ENCODE measurements around the gene RIBC2.

DNA sequence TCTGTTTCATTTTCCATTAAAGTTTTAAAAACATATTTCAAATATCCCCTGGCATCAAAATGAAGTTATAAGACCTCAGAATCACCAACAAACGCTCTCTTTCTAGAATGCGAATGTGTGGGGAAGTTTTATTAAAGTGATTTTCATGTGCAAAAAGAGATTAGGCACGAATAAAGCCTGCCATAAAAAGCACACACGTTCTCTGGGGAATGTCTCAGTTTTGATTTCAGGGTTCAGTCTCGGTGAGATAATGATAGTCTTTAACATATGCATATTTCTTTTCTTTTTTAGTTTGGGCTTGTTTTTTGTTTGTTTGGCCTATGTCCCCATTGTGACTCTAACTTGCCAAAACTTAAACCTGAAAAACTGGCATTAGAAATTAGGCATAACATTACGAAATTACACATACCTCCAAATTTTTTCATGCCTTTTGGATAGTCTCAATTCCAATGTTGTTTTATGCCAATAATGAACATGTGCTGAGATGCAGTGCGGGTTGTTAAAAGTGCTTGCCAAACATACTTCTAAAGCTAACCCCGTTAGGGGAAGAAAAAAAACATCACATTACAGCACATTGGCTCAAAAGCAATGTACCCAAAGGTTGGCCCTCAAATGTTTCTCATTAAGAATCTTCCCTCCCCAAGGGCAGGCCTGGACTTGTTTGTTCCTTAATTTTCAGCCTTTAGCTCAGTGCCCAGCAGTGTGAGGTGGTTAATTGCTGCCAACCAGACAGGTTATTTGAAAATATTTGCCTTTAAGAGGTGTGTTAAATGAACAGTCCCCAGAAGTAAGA lies 56.0 kb downstream of the RIBC2 start:
- no peak for TF ChIP-seq TAF1 (IDR thresholded peaks at IDR 0.05; ENCODE audit: borderline replicate concordance, insufficient read depth, low read length)
- TF ChIP-seq POLR2AphosphoS5 (IDR thresholded peaks at IDR 0.05; ENCODE audit: low read depth, low read length) = no peak
- TF ChIP-seq FOXP2 (optimal IDR thresholded peaks at IDR 0.05; ENCODE audit: borderline replicate concordance, extremely low read depth, extremely low read length, insufficient read depth) = no peak
- TF ChIP-seq, protein P1, sequence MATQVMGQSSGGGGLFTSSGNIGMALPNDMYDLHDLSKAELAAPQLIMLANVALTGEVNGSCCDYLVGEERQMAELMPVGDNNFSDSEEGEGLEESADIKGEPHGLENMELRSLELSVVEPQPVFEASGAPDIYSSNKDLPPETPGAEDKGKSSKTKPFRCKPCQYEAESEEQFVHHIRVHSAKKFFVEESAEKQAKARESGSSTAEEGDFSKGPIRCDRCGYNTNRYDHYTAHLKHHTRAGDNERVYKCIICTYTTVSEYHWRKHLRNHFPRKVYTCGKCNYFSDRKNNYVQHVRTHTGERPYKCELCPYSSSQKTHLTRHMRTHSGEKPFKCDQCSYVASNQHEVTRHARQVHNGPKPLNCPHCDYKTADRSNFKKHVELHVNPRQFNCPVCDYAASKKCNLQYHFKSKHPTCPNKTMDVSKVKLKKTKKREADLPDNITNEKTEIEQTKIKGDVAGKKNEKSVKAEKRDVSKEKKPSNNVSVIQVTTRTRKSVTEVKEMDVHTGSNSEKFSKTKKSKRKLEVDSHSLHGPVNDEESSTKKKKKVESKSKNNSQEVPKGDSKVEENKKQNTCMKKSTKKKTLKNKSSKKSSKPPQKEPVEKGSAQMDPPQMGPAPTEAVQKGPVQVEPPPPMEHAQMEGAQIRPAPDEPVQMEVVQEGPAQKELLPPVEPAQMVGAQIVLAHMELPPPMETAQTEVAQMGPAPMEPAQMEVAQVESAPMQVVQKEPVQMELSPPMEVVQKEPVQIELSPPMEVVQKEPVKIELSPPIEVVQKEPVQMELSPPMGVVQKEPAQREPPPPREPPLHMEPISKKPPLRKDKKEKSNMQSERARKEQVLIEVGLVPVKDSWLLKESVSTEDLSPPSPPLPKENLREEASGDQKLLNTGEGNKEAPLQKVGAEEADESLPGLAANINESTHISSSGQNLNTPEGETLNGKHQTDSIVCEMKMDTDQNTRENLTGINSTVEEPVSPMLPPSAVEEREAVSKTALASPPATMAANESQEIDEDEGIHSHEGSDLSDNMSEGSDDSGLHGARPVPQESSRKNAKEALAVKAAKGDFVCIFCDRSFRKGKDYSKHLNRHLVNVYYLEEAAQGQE (IDR thresholded peaks at IDR 0.05; ENCODE audit: insufficient read depth in 1 of 2, low read depth in 2 of 2, low read length in 2 of 2) = no peak

All from PFSK-1 (cell line).